Smooth muscle cell (in vitro differentiated cells): ENCODE data around the gene KCNIP4. TPM values are rescaled to one million over a fixed set of nuclear protein-coding genes. Genes with fewer than 3 reads are reported as not detected.

Source experiments
- DNase-seq: peaks from one replicate; lab custom pipeline; 2025; ENCODE audit not compliant: unreplicated experiment; lab: John Stamatoyannopoulos, UW
- H2AFZ ChIP-seq: fragments of 200-600 bp; sonication (generic); 2 replicates; pipeline ENCODE4 v1.6.0; 2016; ENCODE audit warnings: antibody characterized with exemption, low read depth, mild to moderate bottlenecking
- H3F3A ChIP-seq: fragments of 200-600 bp; sonication (generic); 2 replicates; pipeline ENCODE4 v1.6.0; 2017; ENCODE audit warnings: antibody characterized with exemption, low read depth
- H3K27ac ChIP-seq: fragments of 200-600 bp; sonication (generic); 2 replicates; pipeline ENCODE4 v1.5.1; 2016; ENCODE audit warnings: low read depth, mild to moderate bottlenecking
- H3K27me3 ChIP-seq: fragments of 200-600 bp; sonication (generic); 2 replicates; pipeline ENCODE4 v1.6.1; 2016; ENCODE audit warnings: low read depth, mild to moderate bottlenecking
- H3K36me3 ChIP-seq: fragments of 200-600 bp; sonication (generic); 2 replicates; pipeline ENCODE4 v1.5.1; 2016; ENCODE audit warnings: low read depth
- H3K4me1 ChIP-seq: fragments of 200-600 bp; sonication (generic); 2 replicates; pipeline ENCODE4 v1.5.1; 2016; ENCODE audit warnings: low read depth
- H3K4me2 ChIP-seq: fragments of 200-600 bp; sonication (generic); 2 replicates; pipeline ENCODE4 v1.6.0; 2016; ENCODE audit warnings: mild to moderate bottlenecking
- H3K4me3 ChIP-seq: fragments of 200-600 bp; sonication (generic); 2 replicates; pipeline ENCODE4 v1.5.1; 2016; ENCODE audit warnings: mild to moderate bottlenecking
- H3K79me2 ChIP-seq: fragments of 200-600 bp; sonication (generic); 2 replicates; pipeline ENCODE4 v1.6.0; 2016; ENCODE audit warnings: low read depth, mild to moderate bottlenecking
- H3K9ac ChIP-seq: fragments of 200-600 bp; sonication (generic); 2 replicates; pipeline ENCODE4 v1.6.0; 2016; ENCODE audit warnings: low read depth
- H3K9me3 ChIP-seq: fragments of 200-600 bp; sonication (generic); replicated peaks from 2 replicates; pipeline ENCODE4 v1.5.1; 2016; ENCODE audit warnings: low read depth
- H4K20me1 ChIP-seq: fragments of 200-600 bp; sonication (generic); 2 replicates; pipeline ENCODE4 v1.6.0; 2016; ENCODE audit warnings: low read depth
- CTCF ChIP-seq: fragments of 200-600 bp; sonication (generic); IDR thresholded peaks from 2 replicates; pipeline ENCODE4 v1.5.1; 2017; ENCODE audit warnings: borderline replicate concordance, mild to moderate bottlenecking, antibody characterized with exemption; ENCODE audit not compliant: insufficient read depth, poor library complexity, severe bottlenecking
- WGBS: methylation state at CpG from one replicate; pipeline ENCODE4 v1.1.7; 2016; ENCODE audit warnings: low lambda C conversion rate; 5-methylcytosine and 5-hydroxymethylcytosine counted together
- polyA plus RNA-seq: library from polyadenylated mRNA; unstranded; fragments of >200 nt; fragmentation: Nextera tagmentation; extraction: Ambion mirVana; gene quantifications from 2 replicates; pipeline ENCODE4 v1.2.1, GENCODE V29; 2016
- total RNA-seq: library from RNA; depleted of rRNA; stranded (reverse); fragments of >200 nt; gene quantifications from 2 replicates; pipeline ENCODE4 v1.2.3, GENCODE V29; 2014

KCNIP4 gene
- total and polyA plus RNA-seq, 2 experiments from 2014 or later: 0.07 TPM; not detected in 1

- peaks cover 8% of the 10 kb centered on the region for H3K27me3 ChIP-seq
- no peak overlapping the region for H3K4me3 ChIP-seq
- no peaks in the 10 kb centered on the region for H3K9me3 ChIP-seq
- H3K36me3 ChIP-seq: no peaks in the 10 kb centered on the region
- DNase-seq: no peak
- WGBS: 69% methylated on average over 6 of the region's 6 CpGs
- no peak overlapping the region for H3K9ac ChIP-seq
- no peaks in the 10 kb centered on the region for H3K79me2 ChIP-seq
- no peak overlapping the region for H3K27ac ChIP-seq
- H3K4me1 ChIP-seq: no peaks in the 10 kb centered on the region
- no peak overlapping the region for H2AFZ ChIP-seq
- no peak overlapping the region for H3K4me2 ChIP-seq
- no peaks in the 10 kb centered on the region for H3F3A ChIP-seq
- TF ChIP-seq CTCF: no peak
- no peaks in the 10 kb centered on the region for H4K20me1 ChIP-seq
These were observed 92.3 kb downstream of the KCNIP4 start for GRCh38 chr4:21856301-21856700.

DNA sequence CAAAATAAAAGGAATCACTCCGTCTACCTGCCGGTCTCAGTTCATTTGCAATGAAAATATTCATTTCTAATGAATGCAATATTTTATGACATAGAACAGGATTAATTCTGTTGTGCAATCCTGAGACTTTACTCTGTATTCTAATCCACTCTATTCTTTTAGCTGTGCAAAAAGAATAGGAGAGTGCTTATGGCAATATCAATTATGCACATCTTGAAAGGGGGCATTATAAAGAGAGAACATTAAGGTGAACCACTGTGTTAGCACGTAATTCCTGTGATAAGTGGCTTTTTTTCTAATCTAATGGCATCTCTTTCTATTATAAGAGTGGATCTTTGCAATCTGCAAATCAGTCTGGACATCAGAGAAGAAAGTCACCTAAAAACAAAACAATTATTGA lies 99.5 kb downstream of the KCNIP4 start:
- 90% methylated on average over 3 of the region's 3 CpGs for WGBS
- no peaks in the 10 kb centered on the region for H3K9me3 ChIP-seq

DNA sequence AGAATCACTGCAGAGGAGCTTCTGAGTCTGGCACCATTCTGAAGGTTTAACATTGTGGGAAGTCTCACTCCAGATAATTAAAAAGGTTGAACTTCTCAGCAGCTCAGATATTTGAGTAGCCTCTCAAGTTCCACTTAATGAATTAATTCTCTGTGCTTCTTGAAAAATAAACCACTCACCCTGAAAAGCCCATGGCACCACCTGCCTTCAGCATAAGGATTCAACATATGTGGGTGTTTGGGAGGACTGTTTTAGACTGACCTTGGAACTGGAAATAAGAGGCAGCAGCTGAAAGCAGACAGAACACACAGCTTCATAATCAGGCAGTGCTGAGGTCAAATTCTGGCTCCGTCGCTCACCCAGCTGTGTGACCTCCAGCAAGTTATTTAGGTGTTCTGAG lies 100.6 kb downstream of the KCNIP4 start:
- Histone ChIP-seq H3K9me3 (no peaks in the 10 kb centered on the region), H3K4me1 (no peaks in the 10 kb centered on the region), H3K79me2 (no peaks in the 10 kb centered on the region), H2AFZ (no peak overlapping the region), H4K20me1 (no peaks in the 10 kb centered on the region), H3K9ac (no peak overlapping the region), H3F3A (no peaks in the 10 kb centered on the region), H3K4me3 (no peak overlapping the region), H3K4me2 (no peak overlapping the region), H3K27me3 (no peaks in the 10 kb centered on the region), H3K36me3 (no peaks in the 10 kb centered on the region), H3K27ac (no peak overlapping the region)
- TF ChIP-seq CTCF: no peak
- DNase-seq: no peak
- 96% methylated on average over 2 of the region's 2 CpGs for WGBS

More for the DNA sequence above, 99.5 kb downstream of the KCNIP4 start:
- Histone ChIP-seq H3K4me1 (no peaks in the 10 kb centered on the region), H2AFZ (no peak overlapping the region), H3K9ac (no peak overlapping the region), H3K27ac (no peak overlapping the region), H3F3A (no peaks in the 10 kb centered on the region), H3K27me3 (no peaks in the 10 kb centered on the region), H3K4me2 (no peak overlapping the region), H3K79me2 (no peaks in the 10 kb centered on the region), H4K20me1 (no peaks in the 10 kb centered on the region), H3K4me3 (no peak overlapping the region), H3K36me3 (no peaks in the 10 kb centered on the region)
- no peak for TF ChIP-seq CTCF
- DNase-seq: no peak

DNA sequence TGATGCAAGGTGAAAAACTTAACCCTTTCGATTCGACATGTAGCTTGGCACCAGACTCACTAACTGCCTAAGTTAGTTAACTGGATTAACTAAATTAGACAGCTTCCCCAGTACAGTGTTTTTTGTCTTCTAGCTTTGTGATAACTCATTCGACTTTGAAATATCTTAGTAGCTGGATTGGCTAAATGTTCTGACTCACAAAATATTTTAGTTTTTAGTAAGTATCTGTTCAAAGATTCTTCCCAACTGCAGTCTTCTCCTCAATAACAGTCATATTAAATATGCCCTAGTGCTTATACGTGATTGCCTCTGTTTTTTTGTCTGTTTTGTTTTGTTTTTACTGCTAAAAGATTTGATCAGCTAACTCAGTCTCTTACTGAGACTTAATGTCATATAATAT lies 102.9 kb downstream of the KCNIP4 start:
- H3K4me1 ChIP-seq: no peaks in the 10 kb centered on the region
- H3K27me3 ChIP-seq: no peaks in the 10 kb centered on the region
- 75% methylated on average over 4 of the region's 4 CpGs for WGBS
- H4K20me1 ChIP-seq: no peaks in the 10 kb centered on the region
- H3K4me2 ChIP-seq: no peak overlapping the region
- no peaks in the 10 kb centered on the region for H3F3A ChIP-seq
- H3K4me3 ChIP-seq: no peak overlapping the region
- H3K27ac ChIP-seq: no peak overlapping the region
- no peak for TF ChIP-seq CTCF
- H2AFZ ChIP-seq: no peak overlapping the region
- no peak for DNase-seq
- H3K36me3 ChIP-seq: no peaks in the 10 kb centered on the region
- no peak overlapping the region for H3K9ac ChIP-seq
- H3K79me2 ChIP-seq: no peaks in the 10 kb centered on the region
- no peaks in the 10 kb centered on the region for H3K9me3 ChIP-seq
